ENCODE data around the gene STARD13. TPM values are rescaled to one million over a fixed set of nuclear protein-coding genes. Genes with fewer than 3 reads are reported as not detected.

STARD13 gene
- polyA plus RNA-seq, 3 donors from 2014 or later, result not detected

- DNase-seq, result no peak
- Mint-ChIP-seq H3K27me3 (ENCODE audit: low read depth in 3 of 3) (peaks cover 0 to 4% (median 1%) of the 10 kb centered on the region in 3 donors), H3K36me3 (no peaks in the 10 kb centered on the region), H3K4me1 (no peaks in the 10 kb centered on the region), H3K4me3 (no peak overlapping the region), H3K27ac (no peak overlapping the region), H3K9me3 (peaks cover 0 to 3% (median under 1%) of the 10 kb centered on the region in 6 donors)
These were observed 32.5 kb upstream of the STARD13 start for GRCh38 chr13:33318037-33318436.

- no peak for DNase-seq
- Mint-ChIP-seq H3K27ac (no peak overlapping the region), H3K4me1 (no peaks in the 10 kb centered on the region), H3K4me3 (no peak overlapping the region), H3K9me3 (peaks cover 0 to 3% (median under 1%) of the 10 kb centered on the region in 6 donors), H3K27me3 (ENCODE audit: low read depth in 3 of 3) (peaks cover 0 to 2% (median 1%) of the 10 kb centered on the region in 3 donors), H3K36me3 (no peaks in the 10 kb centered on the region)
These were observed 31.3 kb upstream of the STARD13 start for GRCh38 chr13:33316890-33317289.

DNA sequence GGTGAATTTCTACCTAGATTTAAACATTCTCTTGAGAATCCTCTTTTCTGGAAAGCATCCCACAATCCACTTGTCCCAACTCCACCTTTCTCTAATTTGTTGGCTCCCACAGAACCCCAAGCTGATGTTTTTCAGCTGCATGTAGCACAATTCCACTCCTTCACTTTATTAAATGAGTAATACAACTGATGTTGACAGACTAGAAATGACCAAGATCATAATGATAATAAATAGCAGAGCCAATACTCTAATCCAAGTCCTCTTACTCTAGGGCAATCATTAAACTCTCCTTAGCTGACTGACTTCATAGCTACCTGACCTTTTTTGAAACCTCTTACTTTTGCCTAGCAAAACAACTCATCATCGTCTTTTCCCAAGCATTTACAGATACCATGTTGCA is 27.9 kb upstream of the STARD13 start:
- Mint-ChIP-seq H3K27ac (no peak overlapping the region), H3K4me3 (no peak overlapping the region)

GRCh38 chr13:33312861-33313212 is 27.3 kb upstream of the STARD13 start:
- Mint-ChIP-seq H3K4me1 (no peaks in the 10 kb centered on the region), H3K27ac (no peak overlapping the region), H3K36me3 (no peaks in the 10 kb centered on the region), H3K9me3 (peaks cover 0 to 2% (median 0%) of the 10 kb centered on the region in 6 donors), H3K27me3 (ENCODE audit: low read depth in 3 of 3) (peaks cover 0 to 4% (median 1%) of the 10 kb centered on the region in 3 donors), H3K4me3 (no peak overlapping the region)
- no peak for DNase-seq

More for the DNA sequence above, 27.9 kb upstream of the STARD13 start:
- H3K4me1 Mint-ChIP-seq, result no peaks in the 10 kb centered on the region
- no peak for DNase-seq
- H3K36me3 Mint-ChIP-seq, result no peaks in the 10 kb centered on the region
- H3K27me3 Mint-ChIP-seq (ENCODE audit: low read depth in 3 of 3), result peaks cover 0 to 4% (median 1%) of the 10 kb centered on the region in 3 donors
- peaks cover 0 to 2% (median under 1%) of the 10 kb centered on the region in 6 donors for H3K9me3 Mint-ChIP-seq

DNA sequence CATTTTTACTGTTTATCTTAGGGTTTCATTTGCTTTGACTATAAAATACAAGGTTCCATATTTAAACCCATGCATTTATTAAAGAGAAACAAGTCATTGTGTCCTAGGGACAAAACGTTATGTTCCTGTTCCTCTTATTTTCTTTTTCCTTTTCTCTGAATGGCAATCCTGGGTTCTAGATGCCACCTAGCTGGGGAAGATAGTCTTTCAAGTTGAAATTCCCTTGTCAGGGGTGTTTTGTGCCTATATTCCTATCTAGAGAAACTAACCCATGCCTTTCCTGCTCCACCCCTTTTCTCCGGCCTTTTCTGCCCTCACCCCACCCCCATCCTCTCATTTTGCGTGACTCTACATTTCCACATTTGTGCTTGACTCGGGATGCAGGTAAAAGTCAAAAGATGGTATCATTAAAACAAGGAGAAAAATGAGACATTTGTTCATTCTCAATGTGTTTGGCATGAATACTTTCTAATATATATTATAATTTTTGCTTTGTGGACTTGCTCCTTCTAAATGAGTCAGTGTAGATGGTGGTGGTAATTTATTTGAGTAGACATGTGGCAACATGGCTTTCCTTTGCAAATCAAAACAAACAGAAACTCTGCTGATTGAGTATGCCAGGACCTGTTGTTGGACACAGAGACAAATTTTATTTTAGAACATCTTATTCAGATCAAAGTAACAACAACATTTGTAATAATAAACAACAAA is 26.8 kb upstream of the STARD13 start:
- Mint-ChIP-seq H3K4me1 (no peaks in the 10 kb centered on the region), H3K27me3 (ENCODE audit: low read depth in 3 of 3) (peaks cover 0 to 4% (median 1%) of the 10 kb centered on the region in 3 donors), H3K27ac (no peak overlapping the region), H3K9me3 (peaks cover 0 to 5% (median under 1%) of the 10 kb centered on the region in 6 donors), H3K36me3 (no peaks in the 10 kb centered on the region), H3K4me3 (no peak overlapping the region)
- DNase-seq, result no peak

DNA sequence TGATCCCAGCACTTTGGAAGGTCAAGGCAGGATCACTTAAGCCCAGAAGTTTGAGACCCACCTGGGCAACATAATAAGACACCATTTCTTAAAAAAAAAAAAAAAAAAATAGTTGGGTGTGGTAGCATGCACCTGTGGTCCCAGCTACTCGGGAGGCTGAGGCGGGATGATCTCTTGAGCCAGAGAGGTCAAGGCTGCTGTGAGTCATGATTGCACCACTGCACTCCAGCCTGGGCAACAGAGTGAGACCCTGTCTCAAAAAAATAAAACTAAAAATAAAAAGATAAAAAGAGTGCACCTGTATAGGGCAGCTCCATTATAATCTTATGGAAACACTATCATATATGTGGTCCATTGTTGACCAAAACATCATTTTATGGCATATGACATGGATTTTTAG is 25.5 kb upstream of the STARD13 start:
- no peak overlapping the region for H3K27ac Mint-ChIP-seq
- H3K9me3 Mint-ChIP-seq, result peaks cover 0 to 4% (median under 1%) of the 10 kb centered on the region in 6 donors
- no peaks in the 10 kb centered on the region for H3K4me1 Mint-ChIP-seq
- peaks cover 0 to 3% (median 1%) of the 10 kb centered on the region in 3 donors for H3K27me3 Mint-ChIP-seq (ENCODE audit: low read depth in 3 of 3)
- no peaks in the 10 kb centered on the region for H3K36me3 Mint-ChIP-seq
- no peak overlapping the region for H3K4me3 Mint-ChIP-seq
- no peak for DNase-seq

- no peaks in the 10 kb centered on the region for H3K36me3 Mint-ChIP-seq
- peaks cover 0 to 4% (median 0%) of the 10 kb centered on the region in 6 donors for H3K9me3 Mint-ChIP-seq
- no peak overlapping the region for H3K27ac Mint-ChIP-seq
- DNase-seq, result no peak
- no peaks in the 10 kb centered on the region for H3K4me1 Mint-ChIP-seq
- H3K27me3 Mint-ChIP-seq (ENCODE audit: low read depth in 3 of 3), result peaks cover 1 to 3% (median 2%) of the 10 kb centered on the region in 3 donors
- no peak overlapping the region for H3K4me3 Mint-ChIP-seq
These were observed 24.9 kb upstream of the STARD13 start for GRCh38 chr13:33310245-33311038.

DNA sequence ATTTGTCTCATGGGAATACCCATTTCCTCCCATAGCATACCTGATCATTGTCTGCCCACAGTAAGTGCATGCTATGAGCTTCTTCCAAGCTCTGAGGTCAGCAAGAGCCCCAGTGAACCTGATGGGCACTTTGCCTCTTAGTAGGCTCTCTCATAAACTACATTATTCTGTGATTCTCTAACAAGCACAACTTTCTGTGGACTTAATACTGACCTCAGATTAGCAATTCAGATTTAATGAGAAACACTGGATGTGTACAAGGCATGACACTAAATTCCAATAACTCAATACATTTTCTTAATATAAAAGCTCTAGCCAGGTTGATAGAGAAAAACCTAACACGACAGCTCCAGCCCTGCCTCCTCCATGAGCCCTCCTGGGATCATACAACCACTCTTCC is 23.3 kb upstream of the STARD13 start:
- no peak for DNase-seq
- no peak overlapping the region for H3K27ac Mint-ChIP-seq
- no peaks in the 10 kb centered on the region for H3K36me3 Mint-ChIP-seq
- peaks cover 0 to 4% (median under 1%) of the 10 kb centered on the region in 6 donors for H3K9me3 Mint-ChIP-seq
- H3K27me3 Mint-ChIP-seq (ENCODE audit: low read depth in 3 of 3), result peaks cover 1 to 4% (median 3%) of the 10 kb centered on the region in 3 donors
- H3K4me1 Mint-ChIP-seq, result no peaks in the 10 kb centered on the region
- H3K4me3 Mint-ChIP-seq, result no peak overlapping the region

DNA sequence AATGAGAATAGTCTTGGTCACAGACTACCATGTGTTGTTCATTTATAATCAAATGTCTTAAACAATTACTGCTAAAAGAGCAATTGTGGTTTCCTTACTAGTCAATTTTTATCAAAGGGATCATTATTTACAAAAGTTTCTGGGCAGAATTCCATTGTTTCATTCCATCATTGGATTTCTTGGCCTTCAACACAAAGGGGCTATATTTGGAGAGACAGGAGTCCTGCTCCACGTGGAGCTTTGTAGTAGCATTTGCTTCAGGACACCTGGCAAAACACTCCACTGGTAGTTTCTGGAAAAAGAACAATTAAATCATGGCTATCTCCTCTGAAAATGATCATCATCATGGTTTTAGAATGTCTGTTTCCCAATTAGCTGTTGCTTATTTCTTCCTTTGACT is 22.3 kb upstream of the STARD13 start:
- Mint-ChIP-seq H3K9me3 (peaks cover 0 to 7% (median under 1%) of the 10 kb centered on the region in 6 donors), H3K4me3 (no peak overlapping the region), H3K27ac (no peak overlapping the region), H3K4me1 (no peaks in the 10 kb centered on the region), H3K36me3 (no peaks in the 10 kb centered on the region), H3K27me3 (ENCODE audit: low read depth in 3 of 3) (peaks cover 0 to 4% (median 4%) of the 10 kb centered on the region in 3 donors)
- no peak for DNase-seq

- H3K36me3 Mint-ChIP-seq, result no peaks in the 10 kb centered on the region
- no peak overlapping the region for H3K27ac Mint-ChIP-seq
- no peaks in the 10 kb centered on the region for H3K4me1 Mint-ChIP-seq
- H3K27me3 Mint-ChIP-seq (ENCODE audit: low read depth in 3 of 3), result peaks cover 0 to 6% (median 6%) of the 10 kb centered on the region in 3 donors
- no peak overlapping the region for H3K4me3 Mint-ChIP-seq
- DNase-seq, result no peak
- H3K9me3 Mint-ChIP-seq, result peaks cover 0 to 7% (median 1%) of the 10 kb centered on the region in 6 donors
These were observed 18.5 kb upstream of the STARD13 start for GRCh38 chr13:33303855-33304597.

DNA sequence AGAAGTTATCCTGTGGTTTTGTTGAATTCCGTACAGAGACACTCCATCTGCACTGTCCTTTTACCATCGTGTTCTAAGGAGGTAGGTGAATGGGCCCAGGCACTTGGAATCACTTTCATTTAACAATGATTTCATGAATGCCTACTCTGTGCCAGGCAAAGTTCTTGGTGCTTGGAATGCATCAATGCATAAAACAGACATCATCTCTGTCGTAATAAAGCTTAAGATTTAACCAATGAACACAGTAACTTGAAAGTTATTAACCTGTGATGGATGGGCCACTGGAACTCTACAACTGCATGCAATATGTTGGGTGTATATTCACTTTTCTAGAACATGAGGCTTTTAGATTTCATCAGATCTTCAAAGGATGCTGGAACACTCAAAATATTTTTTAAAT is 14.1 kb upstream of the STARD13 start:
- peaks cover 0 to 4% (median 1%) of the 10 kb centered on the region in 6 donors for H3K9me3 Mint-ChIP-seq
- no peak overlapping the region for H3K4me3 Mint-ChIP-seq
- H3K27me3 Mint-ChIP-seq (ENCODE audit: low read depth in 3 of 3), result peaks cover 3% of the 10 kb centered on the region in 3 donors
- no peak for DNase-seq
- no peak overlapping the region for H3K27ac Mint-ChIP-seq
- H3K4me1 Mint-ChIP-seq, result no peaks in the 10 kb centered on the region
- H3K36me3 Mint-ChIP-seq, result no peaks in the 10 kb centered on the region

- no peak overlapping the region for H3K4me3 Mint-ChIP-seq
- DNase-seq, result no peak
- H3K27me3 Mint-ChIP-seq (ENCODE audit: low read depth in 3 of 3), result peaks cover 2 to 3% (median 3%) of the 10 kb centered on the region in 3 donors
- H3K4me1 Mint-ChIP-seq, result no peaks in the 10 kb centered on the region
- H3K27ac Mint-ChIP-seq, result no peak overlapping the region
- H3K9me3 Mint-ChIP-seq, result peaks cover 0 to 5% (median 0%) of the 10 kb centered on the region in 6 donors
- H3K36me3 Mint-ChIP-seq, result no peaks in the 10 kb centered on the region
These were observed 11.4 kb upstream of the STARD13 start for GRCh38 chr13:33296793-33297425.

- no peak overlapping the region for H3K4me3 Mint-ChIP-seq
- H3K27me3 Mint-ChIP-seq (ENCODE audit: low read depth in 3 of 3), result peaks cover 0 to 5% (median 2%) of the 10 kb centered on the region in 3 donors
- no peaks in the 10 kb centered on the region for H3K36me3 Mint-ChIP-seq
- peaks cover 0 to 4% (median under 1%) of the 10 kb centered on the region in 6 donors for H3K9me3 Mint-ChIP-seq
- H3K27ac Mint-ChIP-seq, result no peak overlapping the region
- no peak for DNase-seq
- no peaks in the 10 kb centered on the region for H3K4me1 Mint-ChIP-seq
These were observed 7.2 kb upstream of the STARD13 start for GRCh38 chr13:33292712-33293111.

Measured in immature natural killer cell (primary cell).